BLaER1 treated with 17β-estradiol and CSF1 and Interleukin-3, amounts not matched to agents 10 nM and 100 nM (cell line): ENCODE data around the gene BBS7.

ENCODE experiments used
- H3K27ac ChIP-seq, 11 experiments: shearing (Covaris generic); formaldehyde crosslinking; 2 replicates each; pipeline ENCODE4 v1.8.1; 2022
- H3K27me3 ChIP-seq, 11 experiments: shearing (Covaris generic); formaldehyde crosslinking; 2 replicates each; pipeline ENCODE4 v1.8.1; 2022
- H3K36me3 ChIP-seq, 11 experiments: shearing (Covaris generic); formaldehyde crosslinking; 2 replicates each; pipeline ENCODE4 v1.8.1; 2022
- H3K4me1 ChIP-seq, 10 experiments: shearing (Covaris generic); formaldehyde crosslinking; 2 replicates each; pipeline ENCODE4 v1.8.1; 2022
- H3K4me2 ChIP-seq, 11 experiments: shearing (Covaris generic); formaldehyde crosslinking; 2 replicates each; pipeline ENCODE4 v1.8.1; 2022
- H3K4me3 ChIP-seq, 10 experiments: shearing (Covaris generic); formaldehyde crosslinking; 2 replicates each; pipeline ENCODE4 v1.8.1; 2022
- H3K9ac ChIP-seq, 11 experiments: shearing (Covaris generic); formaldehyde crosslinking; 2 replicates each; pipeline ENCODE4 v1.8.1; 2022
- H3K9me3 ChIP-seq, 11 experiments: shearing (Covaris generic); formaldehyde crosslinking; replicated peaks in 1 of 11; 2 replicates each; pipeline ENCODE4 v1.8.1; 2022
- H4K20me1 ChIP-seq, 11 experiments: shearing (Covaris generic); formaldehyde crosslinking; 2 replicates each; pipeline ENCODE4 v1.8.1; 2022
- Cebpa-rat ChIP-seq, 11 experiments: shearing (Covaris generic); IDR thresholded peaks; 2 replicates each; pipeline ENCODE4 v1.8.1; 2022

BBS7 gene

DNA sequence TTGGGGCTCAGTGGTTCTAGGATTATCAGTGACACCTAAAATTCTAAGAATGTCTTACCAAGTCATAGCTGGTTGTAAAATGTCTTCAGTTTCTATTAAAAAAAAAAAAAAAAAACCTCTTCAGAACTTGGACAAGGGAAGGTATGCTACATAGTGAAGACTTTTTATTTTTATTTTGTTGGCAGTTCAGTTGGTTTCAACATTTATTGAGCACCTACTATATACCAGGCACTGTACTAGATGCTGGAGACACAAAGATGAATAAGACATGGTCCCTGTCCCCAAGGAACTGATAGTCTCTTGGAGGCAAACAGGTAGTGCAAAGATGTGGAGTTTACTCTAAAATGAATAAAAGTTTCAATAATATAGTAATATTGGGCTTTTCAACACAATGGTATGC is 8.9 kb upstream of the BBS7 start:
- Histone ChIP-seq H4K20me1 (no peaks in the 10 kb centered on the region), H3K27me3 (no peaks in the 10 kb centered on the region), H3K4me1 (peaks cover 0 to 6% (median 0%) of the 10 kb centered on the region in 10 experiments; a peak in 2 of 20 replicates), H3K9me3 (no peaks in the 10 kb centered on the region), H3K36me3 (no peaks in the 10 kb centered on the region), H3K4me3 (no peak overlapping the region), H3K9ac (no peak overlapping the region), H3K27ac (no peak overlapping the region), H3K4me2 (no peak overlapping the region)
- TF ChIP-seq Cebpa-rat (IDR thresholded peaks at IDR 0.05), result no peak

DNA sequence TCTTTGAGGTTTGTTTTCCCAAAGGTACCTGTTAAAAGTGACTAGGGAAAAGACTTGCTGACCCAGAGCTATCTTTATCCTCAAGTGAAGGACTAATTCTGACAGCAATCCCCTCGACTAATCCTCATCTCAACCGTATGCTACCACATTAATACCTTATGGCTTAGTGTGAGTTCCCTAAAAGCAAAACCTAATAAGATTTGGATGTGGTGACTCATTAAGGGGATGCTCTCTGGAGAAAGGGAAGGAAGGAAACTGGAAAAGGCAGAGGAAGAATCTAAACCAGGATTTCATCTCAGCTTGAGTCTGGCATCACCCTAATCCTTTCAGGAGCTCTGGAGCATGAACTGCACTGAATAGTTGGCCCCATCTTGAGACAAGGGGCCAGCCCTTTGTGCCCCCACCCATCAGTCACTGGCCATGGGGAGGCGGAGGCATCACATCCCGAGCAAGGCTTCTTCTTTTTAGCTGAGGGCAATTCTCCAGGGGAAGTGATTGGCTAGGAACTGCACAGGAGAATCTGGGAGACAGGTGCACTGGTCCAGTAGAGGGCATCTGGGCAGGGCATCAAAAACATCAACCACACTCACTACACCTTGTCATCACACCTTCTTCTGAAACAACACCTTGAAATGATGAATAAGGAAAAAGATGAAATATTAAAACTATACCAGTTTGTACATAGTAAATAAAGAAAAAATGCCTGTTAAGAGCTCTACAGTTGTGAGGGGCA is 6.9 kb upstream of the BBS7 start:
- Histone ChIP-seq H3K9ac (no peak overlapping the region), H3K9me3 (no peaks in the 10 kb centered on the region), H3K4me3 (no peak overlapping the region), H3K27ac (no peak overlapping the region), H4K20me1 (no peaks in the 10 kb centered on the region), H3K4me2 (no peak overlapping the region), H3K4me1 (peaks cover 0 to 6% (median 0%) of the 10 kb centered on the region in 10 experiments; a peak in 2 of 20 replicates), H3K27me3 (no peaks in the 10 kb centered on the region), H3K36me3 (no peaks in the 10 kb centered on the region)
- no peak for TF ChIP-seq Cebpa-rat (IDR thresholded peaks at IDR 0.05)

GRCh38 chr4:121876070-121876469 is 5.8 kb upstream of the BBS7 start:
- Histone ChIP-seq H3K9me3 (no peaks in the 10 kb centered on the region), H3K27me3 (no peaks in the 10 kb centered on the region), H4K20me1 (no peaks in the 10 kb centered on the region), H3K9ac (no peak overlapping the region), H3K4me1 (peaks cover 0 to 3% (median 0%) of the 10 kb centered on the region in 10 experiments; a peak in 2 of 20 replicates), H3K4me2 (no peak overlapping the region), H3K36me3 (no peaks in the 10 kb centered on the region), H3K27ac (no peak overlapping the region), H3K4me3 (no peak overlapping the region)
- no peak for TF ChIP-seq Cebpa-rat (IDR thresholded peaks at IDR 0.05)

- H3K27ac ChIP-seq, result no peak overlapping the region
- no peak overlapping the region for H3K4me2 ChIP-seq
- no peaks in the 10 kb centered on the region for H4K20me1 ChIP-seq
- no peak overlapping the region for H3K4me3 ChIP-seq
- H3K9ac ChIP-seq, result no peak overlapping the region
- H3K4me1 ChIP-seq, result no peaks in the 10 kb centered on the region
- H3K36me3 ChIP-seq, result no peaks in the 10 kb centered on the region
- no peaks in the 10 kb centered on the region for H3K27me3 ChIP-seq
- H3K9me3 ChIP-seq, result no peaks in the 10 kb centered on the region
- TF ChIP-seq Cebpa-rat (IDR thresholded peaks at IDR 0.05), result no peak
Observed at GRCh38 chr4:121875652-121876051, 5.4 kb upstream of the BBS7 start.

- 0 out of 22 replicates have a peak overlapping the region, but pooled peaks of 1 of the 11 experiments have one; percentile 21 for H3K4me2 ChIP-seq
Observed at GRCh38 chr4:121873604-121874003, 3.3 kb upstream of the BBS7 start.

DNA sequence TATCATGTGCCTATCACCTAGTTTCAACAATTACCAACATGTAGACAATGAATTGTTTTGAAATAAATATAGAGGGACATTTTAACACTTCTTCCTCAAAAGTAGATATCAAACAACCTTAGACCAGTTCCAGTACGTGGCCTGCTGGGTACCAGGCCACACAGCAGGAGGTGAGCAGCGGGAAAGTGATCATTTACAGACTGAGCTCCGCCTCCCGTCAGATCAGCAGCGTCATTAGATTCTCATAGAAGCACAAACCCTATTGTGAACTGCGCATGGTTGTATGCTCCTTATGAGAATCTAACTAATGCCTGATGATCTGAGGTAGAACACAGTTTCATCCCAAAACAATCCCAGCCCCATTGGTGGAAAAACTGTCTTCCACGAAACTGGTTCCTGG is 6.5 kb downstream of the BBS7 start:
- Histone ChIP-seq H3K4me2 (no peak overlapping the region), H3K27ac (no peak overlapping the region), H3K9me3 (peaks cover 0 to 5% (median 0%) of the 10 kb centered on the region in 11 experiments; a peak in 1 of 22 replicates), H3K27me3 (no peaks in the 10 kb centered on the region), H3K4me1 (peaks cover 0 to 5% (median under 1%) of the 10 kb centered on the region in 10 experiments; a peak in 10 of 20 replicates), H3K9ac (no peak overlapping the region), H3K4me3 (no peak overlapping the region), H4K20me1 (no peaks in the 10 kb centered on the region), H3K36me3 (peaks cover 27 to 70% (median 45%) of the 10 kb centered on the region in 11 experiments; a peak in 21 of 22 replicates)
- no peak for TF ChIP-seq Cebpa-rat (IDR thresholded peaks at IDR 0.05)

More at GRCh38 chr4:121873604-121874003, 3.3 kb upstream of the BBS7 start:
- Histone ChIP-seq H3K4me1 (peaks cover 9 to 10% (median 10%) of the 10 kb centered on the region in 10 experiments; a peak in 19 of 20 replicates), H3K9me3 (no peaks in the 10 kb centered on the region), H3K27me3 (no peaks in the 10 kb centered on the region), H3K4me3 (no peak overlapping the region), H3K9ac (no peak overlapping the region), H4K20me1 (no peaks in the 10 kb centered on the region), H3K36me3 (no peaks in the 10 kb centered on the region), H3K27ac (no peak overlapping the region)
- TF ChIP-seq Cebpa-rat (IDR thresholded peaks at IDR 0.05), result no peak

DNA sequence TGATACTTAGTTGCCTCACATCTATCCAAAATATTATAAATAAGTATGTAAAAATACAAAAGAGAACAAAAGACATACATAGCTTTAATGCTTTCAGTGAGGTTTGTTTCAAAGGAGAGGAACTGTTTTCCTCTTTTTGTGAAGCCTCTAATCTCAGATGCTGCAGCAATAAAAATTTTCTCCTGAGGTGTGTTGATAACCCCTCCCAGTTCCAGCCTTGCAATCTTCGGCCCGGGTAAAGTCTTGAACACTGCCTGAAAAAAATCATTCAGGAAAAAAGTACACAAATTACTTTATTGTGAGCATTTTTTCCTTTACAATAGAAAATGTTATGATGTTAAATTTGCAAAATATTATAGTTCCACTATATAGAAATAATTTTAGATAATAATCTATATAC is 8.8 kb downstream of the BBS7 start:
- no peak overlapping the region for H3K4me3 ChIP-seq
- no peaks in the 10 kb centered on the region for H3K27me3 ChIP-seq
- no peak overlapping the region for H3K4me2 ChIP-seq
- peaks cover 0 to 2% (median 0%) of the 10 kb centered on the region in 11 experiments; a peak in 1 of 22 replicates for H3K9me3 ChIP-seq
- no peaks in the 10 kb centered on the region for H3K4me1 ChIP-seq
- no peaks in the 10 kb centered on the region for H4K20me1 ChIP-seq
- H3K36me3 ChIP-seq, result peaks cover 23 to 75% (median 37%) of the 10 kb centered on the region in 11 experiments
- H3K27ac ChIP-seq, result no peak overlapping the region
- no peak overlapping the region for H3K9ac ChIP-seq
- TF ChIP-seq Cebpa-rat (IDR thresholded peaks at IDR 0.05), result no peak

- peaks cover 11 to 64% (median 36%) of the 10 kb centered on the region in 11 experiments; a peak in 20 of 22 replicates for H3K36me3 ChIP-seq
- no peak for TF ChIP-seq Cebpa-rat (IDR thresholded peaks at IDR 0.05)
- H3K4me1 ChIP-seq, result no peaks in the 10 kb centered on the region
- no peaks in the 10 kb centered on the region for H4K20me1 ChIP-seq
- H3K27ac ChIP-seq, result no peak overlapping the region
- no peak overlapping the region for H3K4me2 ChIP-seq
- H3K9ac ChIP-seq, result no peak overlapping the region
- H3K9me3 ChIP-seq, result no peaks in the 10 kb centered on the region
- no peak overlapping the region for H3K4me3 ChIP-seq
- H3K27me3 ChIP-seq, result no peaks in the 10 kb centered on the region
Observed at GRCh38 chr4:121860121-121860520, 10.2 kb downstream of the BBS7 start.

DNA sequence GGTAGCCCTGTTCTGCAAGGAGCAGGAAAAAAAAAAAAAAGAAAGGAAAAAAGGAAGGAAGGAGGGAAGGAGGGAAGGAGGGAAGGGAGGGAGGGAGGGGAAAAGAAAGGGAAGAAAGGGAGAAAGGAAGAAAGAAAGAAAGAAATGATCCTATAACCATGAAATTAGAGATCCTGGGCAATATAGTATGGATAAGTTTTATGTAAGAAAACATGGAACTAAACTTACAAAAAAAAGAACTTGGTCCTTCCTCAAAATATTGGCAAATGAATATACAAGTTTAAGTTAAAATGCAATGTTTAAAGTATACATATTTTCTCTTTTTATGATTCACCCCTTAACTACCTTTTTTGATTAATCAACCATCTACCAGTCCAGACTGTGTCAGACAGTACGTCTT is 18.9 kb downstream of the BBS7 start:
- no peaks in the 10 kb centered on the region for H3K9me3 ChIP-seq

GRCh38 chr4:121846662-121847061 is 23.6 kb downstream of the BBS7 start:
- TF ChIP-seq Cebpa-rat (IDR thresholded peaks at IDR 0.05), result no peak
- Histone ChIP-seq H3K36me3 (peaks cover 25 to 77% (median 51%) of the 10 kb centered on the region in 11 experiments), H3K27ac (no peak overlapping the region), H4K20me1 (no peaks in the 10 kb centered on the region), H3K4me3 (no peak overlapping the region), H3K27me3 (no peaks in the 10 kb centered on the region), H3K4me1 (no peaks in the 10 kb centered on the region), H3K9me3 (no peaks in the 10 kb centered on the region), H3K4me2 (no peak overlapping the region), H3K9ac (no peak overlapping the region)

More for the DNA sequence above, 18.9 kb downstream of the BBS7 start:
- Histone ChIP-seq H3K4me2 (no peak overlapping the region), H3K27ac (no peak overlapping the region), H3K36me3 (peaks cover 11 to 60% (median 25%) of the 10 kb centered on the region in 11 experiments; a peak in 21 of 22 replicates), H3K4me1 (no peaks in the 10 kb centered on the region), H4K20me1 (no peaks in the 10 kb centered on the region), H3K27me3 (no peaks in the 10 kb centered on the region), H3K9ac (no peak overlapping the region), H3K4me3 (no peak overlapping the region)
- TF ChIP-seq Cebpa-rat (IDR thresholded peaks at IDR 0.05), result no peak
